Colonic mucosa (tissue), 4 donors: Measurements from ENCODE around the gene NUDT8. TPM values are rescaled to one million over a fixed set of nuclear protein-coding genes. Genes with fewer than 3 reads are reported as not detected.

Experiments used
- DNase-seq: peaks from one replicate; pipeline ENCODE4 v3.0.0-alpha.2; 2020
- H3K27ac ChIP-seq: fragments of 200-600 bp; one replicate; pipeline ENCODE4 v1.8.0; 2021
- H3K27me3 ChIP-seq: fragments of 200-600 bp; one replicate; pipeline ENCODE4 v1.8.0; 2021
- H3K36me3 ChIP-seq: fragments of 200-600 bp; one replicate; pipeline ENCODE4 v1.8.0; 2021
- H3K4me1 ChIP-seq: fragments of 200-600 bp; one replicate; pipeline ENCODE4 v1.8.0; 2021; ENCODE audit warnings: mild to moderate bottlenecking
- H3K4me3 ChIP-seq: fragments of 200-600 bp; one replicate; pipeline ENCODE4 v1.8.0; 2021
- H3K9ac ChIP-seq, 2 donors: one replicate each; pipeline ENCODE4 v1.7.0; 2013; ENCODE audit warnings: control low read depth in 2 of 2, low read depth in 2 of 2, low read length in 2 of 2
- H3K9me3 ChIP-seq: fragments of 200-600 bp; one replicate; pipeline ENCODE4 v1.8.0; 2021
- intact Hi-C: fragments of 100-400 bp; cut with DNase I; formaldehyde crosslinking; loops from one replicate; pipeline ENCODE4 v1.14.1; 2022
- total RNA-seq, 2 donors: library from RNA; stranded (reverse); fragmentation: NEBNext Ultra II Directional in 1 of 2; extraction: Animal tissue kit (Norgen Biotek cat#: 25700) in 1 of 2; gene quantifications; one replicate each; pipeline ENCODE4 v1.2.1, GENCODE V29; 2021
- TF ChIP-seq, protein P1 (sequence below): fragments of 200-600 bp; IDR thresholded peaks from one replicate; pipeline ENCODE4 v1.8.0; 2022; ENCODE audit warnings: antibody characterized with exemption, mild to moderate bottlenecking
- donor health status: healthy.
- donor health status: DM: no; HTN: no; CAD: no.
- donor health status: DM: no; HTN: no; CAD: no.

NUDT8 gene
- total RNA-seq, 2 donors from 2014 or later: 35.1 to 52.5 TPM

- H3K4me3 ChIP-seq: no peak overlapping the region
- no peak overlapping the region for H3K27ac ChIP-seq
- H3K9me3 ChIP-seq: no peaks in the 10 kb centered on the region
- H3K9ac ChIP-seq: no peak overlapping the region
- no peak for DNase-seq
- H3K27me3 ChIP-seq: no peaks in the 10 kb centered on the region
- no peaks in the 10 kb centered on the region for H3K4me1 ChIP-seq
- TF ChIP-seq, protein P1, sequence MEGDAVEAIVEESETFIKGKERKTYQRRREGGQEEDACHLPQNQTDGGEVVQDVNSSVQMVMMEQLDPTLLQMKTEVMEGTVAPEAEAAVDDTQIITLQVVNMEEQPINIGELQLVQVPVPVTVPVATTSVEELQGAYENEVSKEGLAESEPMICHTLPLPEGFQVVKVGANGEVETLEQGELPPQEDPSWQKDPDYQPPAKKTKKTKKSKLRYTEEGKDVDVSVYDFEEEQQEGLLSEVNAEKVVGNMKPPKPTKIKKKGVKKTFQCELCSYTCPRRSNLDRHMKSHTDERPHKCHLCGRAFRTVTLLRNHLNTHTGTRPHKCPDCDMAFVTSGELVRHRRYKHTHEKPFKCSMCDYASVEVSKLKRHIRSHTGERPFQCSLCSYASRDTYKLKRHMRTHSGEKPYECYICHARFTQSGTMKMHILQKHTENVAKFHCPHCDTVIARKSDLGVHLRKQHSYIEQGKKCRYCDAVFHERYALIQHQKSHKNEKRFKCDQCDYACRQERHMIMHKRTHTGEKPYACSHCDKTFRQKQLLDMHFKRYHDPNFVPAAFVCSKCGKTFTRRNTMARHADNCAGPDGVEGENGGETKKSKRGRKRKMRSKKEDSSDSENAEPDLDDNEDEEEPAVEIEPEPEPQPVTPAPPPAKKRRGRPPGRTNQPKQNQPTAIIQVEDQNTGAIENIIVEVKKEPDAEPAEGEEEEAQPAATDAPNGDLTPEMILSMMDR: no peak
- intact Hi-C loops: no loop called here
- no peaks in the 10 kb centered on the region for H3K36me3 ChIP-seq
These were observed 26.7 kb upstream of the NUDT8 start for GRCh38 chr11:67656278-67656922.

- H3K27me3 ChIP-seq: no peaks in the 10 kb centered on the region
- no peaks in the 10 kb centered on the region for H3K9me3 ChIP-seq
- no peak overlapping the region for H3K4me3 ChIP-seq
- DNase-seq: no peak
- TF ChIP-seq, protein P1: no peak
- H3K4me1 ChIP-seq: no peaks in the 10 kb centered on the region
- H3K9ac ChIP-seq: no peak overlapping the region
- no peaks in the 10 kb centered on the region for H3K36me3 ChIP-seq
- intact Hi-C loops: no loop called here
- no peak overlapping the region for H3K27ac ChIP-seq
These were observed 24.5 kb upstream of the NUDT8 start for GRCh38 chr11:67654225-67654624.

GRCh38 chr11:67652965-67653845 lies 23.5 kb upstream of the NUDT8 start:
- TF ChIP-seq, protein P1: no peak
- Histone ChIP-seq H3K9ac (no peak overlapping the region), H3K36me3 (no peaks in the 10 kb centered on the region), H3K27ac (peak overlapping the region; percentile 2), H3K27me3 (no peaks in the 10 kb centered on the region), H3K4me1 (no peaks in the 10 kb centered on the region), H3K4me3 (no peak overlapping the region), H3K9me3 (no peaks in the 10 kb centered on the region)
- intact Hi-C loops: no loop called here
- no peak for DNase-seq

DNA sequence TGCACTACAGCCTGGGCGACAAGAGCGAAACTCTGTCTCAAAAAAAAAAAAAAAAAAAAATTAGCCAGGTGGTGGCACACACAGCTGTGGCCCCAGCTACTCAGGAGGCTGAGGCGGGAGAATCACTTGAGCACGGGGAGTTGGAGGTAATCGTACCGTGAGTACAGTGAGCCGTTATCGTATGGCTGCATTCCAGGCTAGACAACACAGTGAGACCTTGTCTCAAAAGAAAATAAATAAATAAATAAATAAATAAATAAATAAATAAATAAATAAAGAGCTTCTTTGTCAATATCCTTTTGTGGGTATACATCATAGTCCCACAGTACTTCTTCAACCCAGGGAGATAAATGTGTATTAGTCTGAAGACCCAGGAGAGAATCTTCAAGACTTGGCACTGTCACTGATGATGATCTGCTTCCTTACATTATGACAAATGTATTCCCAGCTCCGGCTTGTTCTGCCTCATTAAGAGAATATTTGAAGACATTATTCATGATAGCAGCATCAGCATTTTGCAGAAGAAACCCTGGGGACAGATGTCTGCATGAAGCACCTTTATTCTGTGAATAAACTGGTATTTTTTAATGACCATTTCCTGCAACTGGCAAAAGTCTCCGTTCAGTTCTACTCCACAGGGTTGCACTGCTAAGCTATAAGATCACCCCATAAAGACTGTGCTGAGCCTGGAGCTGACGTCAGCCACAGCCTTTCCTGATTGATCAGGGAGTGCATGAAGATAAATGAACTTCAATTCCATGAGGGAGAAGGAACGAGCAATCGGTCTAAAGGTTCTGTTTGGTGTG lies 22.4 kb upstream of the NUDT8 start:
- Histone ChIP-seq H3K27ac (peak overlapping the region; percentile 2), H3K4me3 (no peak overlapping the region), H3K36me3 (no peaks in the 10 kb centered on the region), H3K27me3 (no peaks in the 10 kb centered on the region), H3K9ac (no peak overlapping the region), H3K4me1 (peaks cover under 1% of the 10 kb centered on the region), H3K9me3 (no peaks in the 10 kb centered on the region)
- TF ChIP-seq, protein P1: no peak
- DNase-seq: no peak
- intact Hi-C loops: no loop called here
